ENCODE measurements around the gene BACH2.
"Not testable (repeated sequence)": the region's sequence is repeated elsewhere in the genome, so short reads cannot be mapped to it uniquely, and the experiment has no call there.

Gene BACH2

DNA sequence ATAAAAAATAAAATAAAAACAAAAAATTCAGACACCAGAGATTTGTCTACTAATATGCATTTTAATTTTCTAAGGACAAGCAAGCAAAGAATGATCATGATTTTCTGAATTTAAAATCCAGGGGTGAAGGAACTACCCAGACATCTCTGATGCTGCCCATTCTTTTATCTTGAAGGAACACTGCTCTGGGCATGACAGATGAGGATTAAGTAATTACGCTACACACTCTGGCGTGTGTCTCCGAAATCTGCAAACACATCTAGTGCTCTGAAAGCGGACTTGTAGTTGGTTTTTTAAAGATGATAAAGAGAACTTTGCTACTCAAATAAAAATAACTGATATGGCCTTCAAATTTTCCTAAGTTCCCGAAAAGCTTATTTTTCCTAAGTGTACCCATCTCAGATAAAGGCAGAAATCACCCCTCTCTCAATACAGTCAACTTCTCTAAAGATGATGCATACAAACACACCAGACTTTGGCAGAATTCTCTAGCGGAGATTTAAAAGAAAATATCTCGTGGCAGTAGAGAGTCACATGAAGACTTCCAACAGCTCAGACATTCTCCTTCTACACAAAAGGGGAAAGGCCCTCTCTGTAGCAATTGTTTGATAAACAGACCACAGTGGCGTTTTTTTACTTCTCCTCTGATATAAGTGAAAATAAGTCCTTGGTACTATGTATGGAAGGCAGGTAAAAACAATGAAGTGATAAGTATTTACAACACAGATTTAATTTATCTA lies 133.8 kb downstream of the BACH2 start:
- DNase-seq: no peak

DNA sequence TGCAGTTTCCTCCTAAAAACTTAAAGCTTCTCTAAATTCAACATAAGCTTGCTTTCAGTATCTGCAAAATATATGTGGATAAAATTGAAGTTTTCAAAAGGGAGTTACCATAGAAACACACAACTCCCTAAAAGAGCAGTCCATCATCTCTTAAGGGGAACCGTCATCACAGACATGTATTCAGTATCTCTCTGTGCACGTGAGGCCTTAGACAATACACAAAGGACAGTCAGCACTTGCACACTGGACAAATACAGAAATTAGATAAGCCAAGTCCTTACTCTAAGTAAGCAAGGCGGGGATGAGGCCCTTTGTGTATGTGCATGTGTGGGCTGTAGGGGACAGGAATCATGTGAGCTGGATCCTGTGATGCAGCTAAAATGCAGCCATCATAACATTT lies 136.6 kb downstream of the BACH2 start:
- DNase-seq: peak in 17 of 58 donors; percentile 3 to 51 (median 29)

- no peak for DNase-seq
Measured at GRCh38 chr6:90159452-90159851, 137.2 kb downstream of the BACH2 start.

- no peak for DNase-seq
Measured at GRCh38 chr6:90158936-90159335, 137.7 kb downstream of the BACH2 start.

- no peak for DNase-seq
Measured at GRCh38 chr6:90157441-90157840, 139.2 kb downstream of the BACH2 start.

GRCh38 chr6:90156861-90157260 lies 139.8 kb downstream of the BACH2 start:
- DNase-seq: no peak

DNA sequence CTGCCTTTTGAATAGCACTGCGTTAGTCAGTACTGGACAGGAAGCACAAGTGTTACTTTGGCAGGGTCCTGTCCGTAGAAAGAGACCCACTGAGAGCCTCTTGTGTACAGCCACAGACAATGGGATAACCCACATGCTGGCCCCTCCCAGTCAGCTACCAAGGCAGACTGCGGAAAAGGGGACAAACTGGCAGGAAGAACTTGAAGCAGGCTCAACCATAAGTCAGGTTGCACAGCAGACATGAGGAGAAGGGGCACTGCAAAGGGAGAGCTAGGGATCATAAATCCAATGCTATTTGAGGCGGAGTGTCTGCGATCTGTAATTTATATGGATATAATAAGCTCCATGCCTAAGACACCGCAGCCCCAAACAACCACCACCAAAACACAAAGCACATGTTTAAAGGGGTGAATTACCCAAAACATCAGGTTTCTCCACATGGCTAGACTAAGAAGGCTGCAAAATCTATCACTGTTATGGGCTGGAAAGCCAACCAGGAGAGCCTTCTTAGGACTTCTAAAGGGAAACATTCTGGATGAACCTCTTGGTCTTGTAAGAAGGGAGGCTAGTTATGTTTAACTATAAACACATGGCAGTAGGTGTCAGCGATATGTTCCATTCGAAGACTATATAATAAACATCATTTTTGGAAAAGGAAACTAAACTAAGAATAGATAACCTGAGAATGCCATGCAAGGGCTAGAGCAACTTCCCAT lies 141.7 kb downstream of the BACH2 start:
- peak in 4 of 58 donors; percentile 3 to 27 (median 16) for DNase-seq

DNA sequence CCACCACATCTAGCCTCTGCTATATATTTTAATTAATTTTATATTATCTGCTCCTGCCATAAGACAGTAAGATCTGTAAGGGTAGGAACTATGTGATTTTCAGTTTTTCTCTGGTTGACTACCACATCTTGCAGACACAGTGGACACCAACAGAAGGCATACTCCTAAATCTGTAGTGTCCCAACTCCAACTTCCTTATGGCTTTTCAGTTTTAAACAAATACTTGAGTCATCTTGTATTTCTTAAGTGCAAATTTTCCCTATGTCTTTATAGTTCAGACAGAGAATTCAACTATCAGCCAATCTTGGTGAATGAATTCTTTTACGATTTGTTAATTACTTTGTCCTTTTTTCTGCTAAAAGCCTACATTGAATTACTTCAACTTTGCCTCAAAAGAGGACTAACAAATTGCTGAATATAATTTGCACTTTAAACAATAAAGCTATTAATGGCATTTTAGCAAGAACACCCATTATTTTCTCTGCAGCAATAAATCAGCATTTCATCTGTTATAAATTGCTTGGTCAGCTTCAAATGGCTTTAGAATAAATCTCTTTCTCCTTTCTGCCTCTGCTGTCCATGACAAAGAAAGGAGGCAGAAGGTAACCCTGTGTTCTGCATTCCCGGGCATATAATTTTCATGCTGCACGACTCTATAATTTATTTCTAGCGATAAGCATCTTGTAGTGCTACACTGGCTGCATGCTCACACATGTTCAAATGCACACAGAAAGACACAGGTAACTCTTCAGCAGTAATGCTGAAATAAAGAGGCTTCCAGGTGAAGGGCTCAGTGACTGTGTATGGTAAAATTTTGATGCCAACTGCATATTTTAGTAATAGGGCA lies 144.8 kb downstream of the BACH2 start:
- no peak for DNase-seq

- no peak for DNase-seq
Measured at GRCh38 chr6:90149280-90149679, 147.4 kb downstream of the BACH2 start.

DNA sequence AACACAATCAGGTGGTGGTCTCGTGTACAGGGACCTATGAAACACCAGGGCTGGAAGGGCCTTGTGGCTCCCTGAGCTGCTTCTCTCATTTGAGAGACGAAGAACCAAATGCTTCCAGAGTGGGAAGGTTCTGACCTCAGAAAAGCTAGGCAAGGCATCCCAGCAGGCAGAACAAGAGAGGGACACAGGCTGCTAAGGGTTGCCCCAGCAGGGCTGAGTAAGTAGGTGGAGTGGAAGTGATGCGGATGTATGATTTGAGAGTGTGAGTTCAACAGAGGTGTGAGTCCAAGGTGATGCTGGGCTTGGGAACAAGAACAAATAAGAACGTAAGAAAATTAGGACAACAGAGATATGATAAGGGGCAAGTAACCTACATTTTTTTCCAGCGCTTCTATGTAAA lies 147.8 kb downstream of the BACH2 start:
- no peak for DNase-seq

- DNase-seq: peak in 17 of 58 donors; percentile 3 to 40 (median 23)
Measured at GRCh38 chr6:90146921-90147649, 149.6 kb downstream of the BACH2 start.

- DNase-seq: no peak
Measured at GRCh38 chr6:90146024-90146423, 150.6 kb downstream of the BACH2 start.

DNA sequence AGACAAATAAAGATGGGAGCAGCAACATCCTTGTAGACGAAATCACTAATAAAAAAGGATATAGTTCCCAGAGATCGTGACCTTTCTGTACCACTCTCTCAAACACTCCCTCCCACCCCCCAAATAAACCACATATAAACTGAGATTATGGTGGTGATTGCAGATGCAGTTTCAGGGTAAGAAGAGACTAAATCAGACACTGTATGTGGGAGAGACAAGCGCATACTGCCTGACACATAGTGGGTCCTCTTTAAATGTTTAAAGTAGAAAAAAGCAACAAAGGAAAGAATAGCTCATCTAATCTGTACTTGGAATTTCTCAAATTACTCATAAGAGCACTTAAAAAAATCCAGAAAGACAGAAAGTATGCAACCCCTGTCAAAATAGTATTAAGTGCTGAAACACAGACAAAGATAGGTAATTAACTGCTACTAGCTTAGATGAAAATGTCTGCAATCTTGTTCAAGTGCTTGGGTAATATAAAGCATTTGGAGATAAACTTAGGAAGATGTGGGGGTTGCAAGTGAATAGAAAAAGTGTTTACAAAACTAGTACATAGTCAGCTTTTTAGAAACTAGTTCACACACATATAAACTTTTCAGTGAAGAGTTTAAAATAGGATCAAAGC lies 151.6 kb downstream of the BACH2 start:
- no peak for DNase-seq

DNA sequence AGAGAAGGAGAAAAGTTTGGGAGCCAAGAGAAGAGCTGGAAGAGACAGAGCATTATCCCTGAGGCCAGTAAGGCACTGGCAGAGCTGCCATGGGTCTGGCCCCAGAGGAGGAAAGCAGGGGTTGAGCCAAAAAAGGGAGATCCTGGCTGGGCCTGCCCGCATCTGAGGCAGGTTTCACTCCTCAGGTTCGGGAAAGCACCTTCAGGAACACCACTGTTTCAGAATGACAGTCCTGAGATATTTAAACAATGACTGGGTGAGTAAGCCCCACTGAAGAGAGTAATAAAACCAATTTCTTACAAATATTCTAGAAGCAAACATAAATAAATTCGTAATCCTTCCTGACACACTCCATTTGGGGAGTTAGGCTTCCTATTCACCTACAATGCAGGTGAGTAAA lies 152.2 kb downstream of the BACH2 start:
- DNase-seq: no peak

DNA sequence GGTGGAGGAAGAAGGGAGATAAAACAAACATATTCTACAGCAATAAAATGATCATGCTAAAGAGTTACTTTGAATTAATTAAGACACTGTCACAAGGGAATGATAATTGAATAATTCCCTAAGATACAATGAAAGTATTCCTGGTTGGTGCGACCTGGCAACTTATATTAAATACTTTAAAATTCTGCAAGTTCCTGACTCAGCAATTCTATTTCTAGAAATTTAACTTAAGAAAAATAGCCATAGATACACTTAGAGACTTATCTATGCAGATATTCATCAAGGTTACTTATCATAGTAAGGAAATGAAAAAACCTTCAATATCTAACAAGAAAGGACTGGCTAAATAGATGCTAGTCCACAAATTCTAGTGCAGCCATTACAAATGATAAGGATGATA lies 156.0 kb downstream of the BACH2 start:
- DNase-seq: no peak

DNA sequence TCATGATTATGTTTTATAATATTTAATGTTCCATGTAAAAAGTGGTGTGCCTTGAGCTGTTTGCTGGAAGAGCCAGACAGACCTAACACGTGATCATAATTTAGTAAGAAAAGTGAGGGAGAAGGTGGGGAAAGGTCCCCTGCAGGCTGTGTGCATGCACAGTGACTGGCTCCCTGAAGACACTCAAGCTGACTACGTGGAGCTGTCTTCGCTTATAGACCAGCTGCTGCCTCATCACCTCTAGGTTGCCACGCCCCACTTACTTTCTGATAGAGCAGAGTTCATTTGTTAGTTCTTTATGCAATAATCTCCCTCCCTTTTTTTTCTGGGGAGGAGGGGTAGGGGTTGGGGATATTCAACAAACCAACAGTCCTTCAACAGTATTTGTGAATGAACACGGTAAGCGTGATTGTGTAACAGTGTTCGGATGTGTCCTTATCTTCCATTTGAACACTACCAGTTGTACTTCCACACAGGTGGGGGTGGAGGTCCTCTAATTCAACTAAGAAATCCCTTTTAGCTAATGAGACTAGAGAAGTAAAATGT lies 157.3 kb downstream of the BACH2 start:
- no peak for DNase-seq

- no peak for DNase-seq
Measured at GRCh38 chr6:90136837-90137568, 159.6 kb downstream of the BACH2 start.

- no peak for DNase-seq
Measured at GRCh38 chr6:90136176-90136575, 160.5 kb downstream of the BACH2 start.

- DNase-seq: no peak
Measured at GRCh38 chr6:90135667-90136066, 161.0 kb downstream of the BACH2 start.

- not testable (repeated sequence) for DNase-seq
Measured at GRCh38 chr6:90133664-90134063, 163.0 kb downstream of the BACH2 start.
